ENCODE results near the gene GRIA1.
"Not testable (repeated sequence)": the region's sequence is repeated elsewhere in the genome, so short reads cannot be mapped to it uniquely, and the experiment has no call there.

The GRIA1 gene

DNA sequence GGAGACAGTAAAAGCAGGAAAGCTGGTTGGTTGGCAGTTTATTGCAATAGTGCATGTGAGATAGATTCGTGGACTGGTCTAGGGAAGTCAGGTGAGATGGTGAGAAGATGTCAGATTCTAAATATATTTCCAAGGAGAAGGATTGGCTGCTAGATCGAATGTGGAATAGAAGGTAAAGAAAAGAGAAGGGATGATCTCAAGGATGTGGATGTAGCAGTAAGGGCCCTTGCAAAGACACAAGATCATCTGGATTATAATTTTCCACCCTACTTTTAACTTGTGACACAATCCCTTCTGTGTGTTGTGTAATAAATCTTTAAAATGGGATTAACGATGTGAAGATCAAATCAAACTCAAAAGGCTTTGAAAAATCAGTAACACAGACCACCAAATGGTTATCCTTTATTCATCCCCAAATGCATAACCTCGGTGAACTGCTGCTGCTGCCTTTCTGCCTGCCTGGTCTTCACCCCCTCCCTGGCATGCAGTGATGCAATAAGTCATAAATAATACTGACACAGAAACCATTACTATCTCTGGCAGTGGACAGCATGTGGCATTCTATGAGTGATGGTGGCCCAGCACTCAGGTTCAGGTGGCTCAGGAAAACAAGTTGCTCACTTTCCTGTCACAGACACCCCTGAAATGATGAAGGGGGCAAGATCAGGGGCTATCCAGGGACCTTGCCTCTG lies 369.9 kb downstream of the GRIA1 start:
- no peak overlapping the region for H3K4me3 ChIP-seq (ENCODE audit: low read depth, low read length)
- no peak for TF ChIP-seq CTCF (IDR thresholded peaks at IDR 0.05; ENCODE audit: borderline replicate concordance, insufficient read depth, low read depth, low read length)

GRCh38 chr5:153862906-153863305 lies 372.4 kb downstream of the GRIA1 start:
- H3K4me3 ChIP-seq (ENCODE audit: low read depth, low read length), result not testable (repeated sequence)
